Stimulated activated naive CD8-positive, alpha-beta T cell treated with anti-CD3 and anti-CD28 coated beads, Interleukin-15, Interleukin-2, amounts not matched to agents 100 U/mL and 50 U/mL, for 24 hours (primary cell): ENCODE measurements around the gene SWI5.
"Not testable (repeated sequence)": the region's sequence is repeated elsewhere in the genome, so short reads cannot be mapped to it uniquely, and the experiment has no call there.

Source experiments
- ATAC-seq: fragments of 150-1000 bp; cut with Tn5 transposase; one replicate; pipeline ENCODE4 v1.10.0; 2021
- DNase-seq: peaks from one replicate; pipeline ENCODE4 v3.0.0; 2021

Gene SWI5

GRCh38 chr9:128279088-128280073 is 3.3 kb downstream of the SWI5 start:
- not testable (repeated sequence) for ATAC-seq, DNase-seq

GRCh38 chr9:128280084-128280622 is 4.1 kb downstream of the SWI5 start:
- DNase-seq (no peak), ATAC-seq (no peak)

DNA sequence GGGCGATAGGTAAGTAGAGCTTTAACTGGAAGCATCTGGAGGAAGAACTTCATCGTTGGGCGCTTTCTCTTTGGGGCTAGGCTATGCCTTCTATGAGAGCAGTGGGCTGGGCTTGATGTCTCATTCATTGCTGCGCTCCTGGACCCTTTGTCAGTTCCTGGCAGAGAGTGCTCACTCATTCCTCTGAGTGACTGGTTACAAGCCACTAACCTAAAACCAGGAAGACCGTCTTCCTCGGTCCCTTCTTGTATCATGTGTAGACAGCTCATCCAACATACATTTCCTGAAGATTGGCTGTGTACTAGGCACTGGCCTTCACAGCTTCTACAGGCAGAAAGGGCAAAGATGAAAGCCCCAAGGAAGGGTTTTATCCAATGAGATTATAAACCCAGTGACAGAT is 6.4 kb downstream of the SWI5 start:
- no peak for ATAC-seq

DNA sequence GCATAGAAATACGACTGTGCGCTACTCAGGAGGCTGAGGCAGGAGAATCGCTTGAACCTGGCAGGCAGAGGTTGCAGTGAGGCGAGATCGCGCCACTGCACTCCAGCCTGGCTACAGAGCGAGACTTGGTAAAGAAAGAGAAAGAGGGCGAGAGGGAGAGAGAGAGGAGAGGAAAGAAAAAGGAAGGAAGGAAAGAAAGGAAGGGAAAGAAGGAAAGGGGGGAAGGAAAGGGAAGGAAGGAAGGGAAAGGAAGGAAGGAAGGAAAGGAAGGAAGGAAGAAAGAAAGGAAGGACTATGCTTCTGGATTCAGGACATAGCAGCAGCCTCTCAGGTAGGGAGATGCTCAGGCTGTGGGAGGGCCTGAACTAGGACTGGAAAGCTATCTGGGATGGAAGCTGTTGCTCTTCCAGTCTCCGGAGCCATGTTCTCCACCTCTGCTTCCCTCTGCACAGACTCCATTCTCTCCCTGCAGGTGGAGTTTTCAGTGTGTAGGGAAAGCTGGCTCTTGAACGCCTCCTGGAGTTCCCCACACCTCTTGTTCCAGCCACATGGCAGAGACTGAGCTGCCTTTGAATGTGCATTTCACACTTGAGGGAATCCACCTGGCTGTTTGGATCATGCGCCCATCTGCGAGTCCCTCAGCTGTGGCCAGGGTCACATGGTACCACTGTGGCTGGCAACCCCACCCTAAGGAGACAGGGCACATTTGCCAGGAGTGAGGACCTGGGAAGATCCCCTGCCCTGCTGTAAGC is 9.1 kb downstream of the SWI5 start:
- DNase-seq (no peak), ATAC-seq (no peak)

More for the DNA sequence above, 6.4 kb downstream of the SWI5 start:
- no peak for DNase-seq

DNA sequence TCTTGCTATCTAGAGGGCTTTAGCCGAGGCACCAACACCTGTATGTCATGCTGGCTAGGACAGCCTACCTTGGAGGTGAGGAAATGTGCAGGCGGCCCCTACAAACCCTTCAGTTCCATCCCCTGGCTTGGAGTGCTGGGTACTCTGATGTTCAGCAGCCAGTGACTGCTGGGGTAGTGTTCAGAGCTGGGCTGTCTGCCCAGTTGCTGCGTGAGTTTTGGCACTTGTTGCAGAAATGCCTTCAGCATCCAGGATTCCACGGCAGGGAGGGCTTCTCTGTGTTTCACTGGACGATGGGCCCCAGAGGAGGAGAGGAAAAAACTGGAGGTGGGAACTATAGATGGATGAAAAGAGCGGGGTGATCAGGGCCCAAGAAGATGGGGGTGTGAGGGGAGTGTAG is 10.4 kb downstream of the SWI5 start:
- DNase-seq (no peak), ATAC-seq (no peak)

DNA sequence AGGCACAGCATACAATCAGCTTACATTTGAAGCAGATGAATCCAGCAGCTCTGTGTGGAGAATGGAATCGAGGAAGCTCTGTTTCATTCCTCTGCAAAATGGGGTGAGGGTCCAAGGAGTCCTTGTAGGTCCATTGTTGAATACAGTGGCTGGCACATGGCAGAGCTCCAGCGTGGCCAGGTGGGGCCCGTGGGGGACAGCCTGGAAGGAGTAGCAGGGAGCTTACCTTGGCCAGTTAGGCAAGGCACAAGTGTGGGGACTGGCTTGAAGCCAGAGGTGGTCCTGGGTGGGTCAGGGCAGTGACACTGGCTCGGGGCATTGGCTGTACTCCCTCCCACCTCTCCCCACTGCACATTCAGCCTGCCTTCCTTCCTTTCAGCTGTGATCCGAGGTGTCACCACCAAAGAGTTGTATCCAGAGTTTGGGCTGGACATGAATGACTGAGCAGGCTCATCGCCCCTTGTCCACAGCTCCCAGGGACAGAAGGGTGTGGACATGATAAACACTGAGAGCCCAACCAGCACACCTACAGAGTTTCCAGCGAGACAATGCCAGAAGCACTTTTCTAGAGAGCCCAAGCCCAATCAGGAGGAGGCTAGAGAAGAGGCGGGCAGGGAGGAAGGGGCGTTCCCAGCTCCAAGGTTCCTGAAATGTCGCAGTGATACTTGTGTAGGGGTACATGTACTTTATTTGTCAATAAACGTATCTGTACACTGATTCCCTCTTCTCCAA is 12.4 kb downstream of the SWI5 start:
- ATAC-seq, result no peak

DNA sequence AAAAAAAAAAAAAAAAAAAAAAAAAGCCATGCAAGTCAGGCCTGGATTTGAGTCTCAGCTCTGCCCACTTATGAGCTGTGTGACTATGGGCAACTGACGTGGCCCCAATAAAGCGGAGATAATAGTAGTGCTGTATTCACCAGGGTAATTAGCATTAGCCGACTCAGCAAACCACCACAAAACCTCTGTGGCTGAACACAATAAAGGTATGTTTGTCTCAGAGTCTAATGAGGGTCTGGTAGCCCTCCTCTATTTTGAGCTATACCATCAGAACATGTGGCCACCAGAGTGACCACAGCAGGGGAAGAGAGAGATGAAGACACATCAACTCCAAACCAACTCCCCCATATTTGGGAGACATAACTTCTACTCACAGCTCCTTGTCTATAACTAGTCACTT is 15.9 kb downstream of the SWI5 start:
- DNase-seq (no peak), ATAC-seq (no peak)

More for the DNA sequence above, 12.4 kb downstream of the SWI5 start:
- no peak for DNase-seq

GRCh38 chr9:128293091-128293490 is 17.0 kb downstream of the SWI5 start:
- DNase-seq, result no peak
- ATAC-seq, result no peak

DNA sequence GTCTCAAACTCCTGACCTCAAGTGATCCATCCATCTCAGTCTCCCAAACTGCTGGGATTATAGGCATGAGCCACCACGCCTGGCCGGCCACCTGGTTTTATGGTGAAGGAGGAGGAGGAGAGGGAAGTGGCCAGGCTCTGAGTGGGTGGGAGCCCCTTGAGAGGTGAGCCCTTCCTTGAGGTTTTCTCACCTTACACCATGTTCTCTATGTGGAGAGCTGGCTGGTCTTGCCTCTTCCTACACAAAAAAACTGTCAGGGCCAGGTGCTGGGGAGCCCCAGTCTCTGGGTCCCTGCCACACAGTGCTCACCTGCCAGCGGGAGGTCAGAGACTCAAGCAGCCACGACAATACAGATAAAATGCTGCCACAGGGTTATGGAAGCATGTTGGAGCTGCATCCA is 18.1 kb downstream of the SWI5 start:
- ATAC-seq, result no peak
- DNase-seq, result no peak

DNA sequence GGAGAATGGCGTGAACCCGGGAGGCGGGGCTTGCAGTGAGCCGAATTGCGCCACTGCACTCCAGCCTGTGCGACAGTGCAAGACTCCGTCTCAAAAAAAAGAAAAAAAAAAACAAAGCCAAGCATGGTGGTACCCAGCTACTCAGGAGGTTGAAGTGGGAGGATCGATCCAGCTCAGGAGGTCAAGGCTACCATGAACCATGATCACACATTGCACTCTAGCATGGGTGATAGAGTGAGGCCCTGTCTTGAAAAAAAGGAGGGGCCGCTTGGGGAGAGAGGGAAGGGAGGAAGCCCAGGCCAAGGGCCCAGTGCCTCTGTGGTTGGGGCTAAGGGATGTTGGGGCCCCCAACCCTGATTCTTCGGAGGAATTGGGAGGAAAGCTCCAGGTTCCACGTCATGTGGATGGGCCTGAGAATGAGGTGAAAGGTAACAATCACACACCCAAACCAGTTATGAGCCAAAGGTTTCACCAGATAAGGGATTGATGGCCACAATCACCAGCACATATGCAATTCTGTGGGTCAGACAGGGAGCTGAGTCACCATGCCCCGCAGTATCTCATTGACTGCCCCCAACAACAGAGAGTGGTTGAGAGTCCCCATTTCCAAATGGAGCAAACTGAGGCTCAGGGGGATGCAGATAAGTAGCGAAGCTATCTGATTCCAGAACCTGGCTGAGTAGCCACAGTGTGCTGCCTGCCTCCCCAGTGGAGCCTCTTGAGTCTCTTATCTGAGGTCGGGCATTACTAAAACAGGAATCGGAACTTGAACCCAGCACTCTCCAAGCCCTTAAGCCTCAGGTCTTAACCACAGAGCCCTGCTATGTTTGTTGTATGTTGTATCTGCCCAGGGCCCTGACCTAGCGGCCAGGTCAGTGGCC is 20.5 kb downstream of the SWI5 start:
- DNase-seq (no peak), ATAC-seq (no peak)

DNA sequence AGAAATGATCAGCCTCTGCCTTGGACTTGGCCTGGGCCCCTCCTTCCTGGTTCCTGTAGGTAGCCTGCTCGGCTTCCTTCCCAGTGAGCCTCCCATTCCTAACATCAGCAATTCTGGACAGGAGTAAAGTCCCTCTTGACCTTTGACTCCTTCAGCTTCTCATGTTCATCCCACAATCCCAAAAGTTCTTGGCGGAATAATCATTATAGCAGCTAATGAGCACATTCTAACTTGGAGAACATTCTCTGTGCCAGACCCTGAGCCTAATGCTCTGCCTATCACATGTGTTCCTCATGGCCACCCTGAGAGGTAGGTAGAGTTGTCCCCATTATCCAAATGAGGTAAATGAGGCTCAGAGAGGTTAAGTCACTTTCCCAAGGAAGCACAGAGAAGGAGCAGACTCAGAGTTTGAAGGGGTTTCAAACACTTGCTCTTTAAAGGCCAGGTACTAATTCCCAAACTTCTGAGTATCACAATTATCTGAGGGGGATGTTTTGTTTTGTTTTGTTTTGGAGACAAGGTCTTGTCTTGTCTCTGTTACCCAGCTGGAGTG is 21.2 kb downstream of the SWI5 start:
- ATAC-seq (no peak), DNase-seq (no peak)

- no peak for ATAC-seq
These were observed 22.7 kb downstream of the SWI5 start for GRCh38 chr9:128298535-128299482.

GRCh38 chr9:128304136-128304970 is 28.3 kb downstream of the SWI5 start:
- DNase-seq, result no peak
- no peak for ATAC-seq

More at GRCh38 chr9:128298535-128299482, 22.7 kb downstream of the SWI5 start:
- DNase-seq, result no peak

DNA sequence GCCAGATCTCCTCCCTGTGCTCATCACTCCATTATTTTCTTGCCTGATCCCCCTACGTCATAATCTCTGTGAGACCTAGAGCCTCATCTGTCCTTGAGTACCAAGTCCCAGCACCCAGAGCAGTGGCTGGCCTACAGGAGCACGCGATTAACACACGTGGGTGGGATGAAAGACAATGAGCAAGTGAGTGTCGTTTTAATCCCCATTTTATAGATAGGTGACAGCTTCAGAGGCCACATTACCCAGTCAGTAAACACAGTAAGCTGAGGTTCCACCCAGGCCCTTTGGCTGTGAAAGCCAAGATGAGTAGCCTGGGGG is 28.9 kb downstream of the SWI5 start:
- ATAC-seq (no peak), DNase-seq (no peak)

DNA sequence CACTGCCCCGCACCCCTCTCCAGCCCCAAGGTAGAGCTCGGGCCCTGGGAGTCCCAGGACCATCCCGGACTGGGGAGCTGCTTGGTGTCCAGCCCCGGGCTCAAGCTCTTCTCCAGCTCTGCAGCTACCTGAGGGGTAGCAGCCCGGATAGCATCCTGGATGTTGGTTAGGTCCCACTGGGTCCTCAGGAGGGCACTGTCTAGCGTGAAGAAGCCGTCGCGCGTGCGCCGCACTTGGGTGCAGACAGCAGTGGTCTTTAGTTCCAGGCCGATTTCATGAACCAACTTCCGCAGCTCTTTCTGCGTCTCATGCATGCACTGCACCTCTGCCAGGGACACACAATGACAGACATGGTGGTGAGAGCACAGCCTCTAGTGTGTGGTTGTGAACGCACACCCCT is 33.5 kb downstream of the SWI5 start:
- no peak for ATAC-seq
- no peak for DNase-seq

GRCh38 chr9:128310461-128310860 is 34.4 kb downstream of the SWI5 start:
- no peak for DNase-seq
- ATAC-seq, result no peak

- DNase-seq (no peak), ATAC-seq (no peak)
These were observed 38.6 kb downstream of the SWI5 start for GRCh38 chr9:128314697-128315096.

DNA sequence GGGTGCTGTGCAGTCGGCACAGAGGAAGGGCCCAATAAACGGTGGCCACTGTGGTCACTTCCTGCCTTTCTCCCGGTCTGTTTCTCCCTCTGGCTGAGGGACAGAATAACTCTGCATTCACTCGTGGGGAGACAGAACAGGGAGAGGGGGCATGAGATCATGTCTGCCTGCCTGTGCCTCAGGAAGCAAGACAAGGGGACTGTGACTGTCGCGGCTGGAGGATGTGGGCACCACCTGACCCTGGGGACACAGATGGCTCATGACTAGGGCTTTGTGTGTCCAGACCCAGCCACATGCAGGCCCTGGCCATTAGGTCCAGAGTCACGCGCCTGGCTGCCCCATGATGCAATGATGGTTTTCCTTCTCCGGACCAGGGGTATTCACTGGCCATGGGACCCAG is 40.3 kb downstream of the SWI5 start:
- DNase-seq, result no peak
- no peak for ATAC-seq

DNA sequence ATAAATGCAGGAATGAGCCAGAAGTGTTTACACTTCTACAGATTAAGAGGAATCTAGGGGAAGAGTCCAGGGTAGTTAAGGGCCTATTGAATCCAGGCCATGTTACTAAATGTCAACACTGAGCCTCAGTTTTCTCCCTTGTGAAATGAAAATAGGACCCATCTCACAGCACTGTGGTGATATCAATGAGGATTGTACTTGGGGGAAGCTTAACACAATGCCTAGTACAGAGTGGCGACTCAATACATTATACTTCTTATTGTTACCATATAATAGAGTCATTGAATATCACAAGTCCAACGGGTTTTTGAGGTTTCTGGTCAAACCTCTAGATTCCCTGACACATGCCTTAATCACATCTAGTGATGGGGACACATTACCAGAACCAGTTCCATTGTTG is 41.6 kb downstream of the SWI5 start:
- ATAC-seq (no peak), DNase-seq (no peak)
